Stimulated activated CD8-positive, alpha-beta memory T cell treated with anti-CD3 and anti-CD28 coated beads, Interleukin-12 subunit alpha, Interleukin-12 subunit beta, amount 100 ng/mL, for 24 hours (primary cell): Measurements from ENCODE around the gene MAGEF1.

ENCODE experiments used
- DNase-seq: peaks from one replicate; pipeline ENCODE4 v3.0.0-alpha.2; 2020; ENCODE audit errors: extremely low read depth

The MAGEF1 gene

DNA sequence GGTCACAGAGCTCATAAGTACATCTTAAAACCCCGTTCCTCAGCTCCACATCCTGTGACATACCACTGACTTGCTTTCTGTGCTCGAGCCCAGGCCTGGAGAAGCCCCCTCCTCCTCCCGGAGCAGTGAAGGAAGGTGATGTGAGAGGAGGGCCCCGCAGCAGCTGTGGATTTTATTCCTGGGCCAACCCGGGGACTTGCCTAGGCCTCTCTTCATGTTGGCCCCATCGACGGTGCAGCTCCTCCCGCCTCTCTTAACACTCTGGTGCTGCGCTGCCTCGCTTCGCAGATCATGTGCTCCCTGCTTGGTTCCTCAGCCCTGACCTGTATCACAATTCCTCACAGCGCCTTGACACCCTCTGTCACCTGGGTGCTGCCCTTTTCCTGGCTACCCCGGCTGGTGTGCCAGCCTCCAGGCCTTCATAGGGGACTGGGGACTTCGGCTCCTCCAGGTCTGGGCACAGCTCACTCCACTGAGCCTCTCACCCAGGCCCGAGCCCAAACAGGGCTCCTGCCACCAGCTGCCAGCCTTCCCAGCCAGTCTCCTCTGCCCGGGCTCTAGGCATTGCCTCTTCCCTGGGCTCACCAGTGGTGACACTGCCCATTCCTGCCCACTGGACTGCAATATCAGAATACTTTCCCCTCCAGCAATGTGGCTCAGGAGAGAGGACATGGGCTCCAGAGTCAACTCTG is 21.5 kb downstream of the MAGEF1 start:
- no peak for DNase-seq

DNA sequence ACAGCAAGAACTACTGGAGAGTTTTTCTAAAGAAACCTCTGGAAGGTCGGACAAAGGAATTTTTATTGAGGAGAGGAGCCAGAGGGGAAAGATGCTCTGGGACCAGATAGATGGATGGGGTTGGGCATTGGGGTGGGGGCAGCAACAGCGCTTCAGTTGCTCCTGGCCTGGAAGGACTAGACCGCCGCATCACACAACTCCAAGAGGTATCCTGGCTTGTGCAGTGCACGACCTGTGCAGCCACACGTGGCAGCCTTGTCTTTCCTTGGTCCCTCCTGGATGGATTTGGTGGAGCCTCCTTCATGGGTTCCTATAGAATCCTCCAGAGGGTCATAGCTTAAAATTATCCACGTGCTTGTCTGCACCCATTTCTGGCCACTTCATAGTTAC is 23.0 kb downstream of the MAGEF1 start:
- no peak for DNase-seq

DNA sequence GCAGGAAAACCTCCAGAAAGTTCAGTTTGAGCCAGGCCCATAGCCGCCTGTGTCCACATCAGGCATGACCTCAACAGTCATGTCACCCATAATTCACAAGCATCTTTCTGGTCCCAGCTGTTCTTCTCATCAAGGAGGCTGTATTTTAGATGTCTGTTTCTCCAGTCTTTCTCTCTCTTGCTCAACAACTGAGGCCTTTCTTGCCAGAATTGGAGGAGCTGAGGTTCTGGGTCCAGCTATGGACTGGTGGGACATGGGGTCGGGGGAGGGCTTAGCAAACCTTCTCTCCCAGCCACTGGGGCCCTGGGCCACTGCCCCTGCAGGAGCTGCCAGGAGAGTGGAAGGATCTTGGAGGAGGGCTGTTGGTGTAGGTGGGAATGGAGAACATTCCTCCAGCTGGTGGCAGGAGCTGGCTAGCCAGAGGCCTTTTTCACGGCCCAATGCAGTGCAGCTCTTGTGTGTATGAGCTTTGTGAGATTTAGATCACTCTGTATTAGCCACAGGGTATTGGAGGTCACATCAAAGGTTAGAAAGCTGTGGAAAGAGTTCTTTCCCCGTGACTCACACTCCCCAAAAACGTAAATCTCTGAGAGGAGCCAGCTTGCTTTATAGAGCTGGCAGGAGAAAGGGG is 23.5 kb downstream of the MAGEF1 start:
- DNase-seq = no peak

DNA sequence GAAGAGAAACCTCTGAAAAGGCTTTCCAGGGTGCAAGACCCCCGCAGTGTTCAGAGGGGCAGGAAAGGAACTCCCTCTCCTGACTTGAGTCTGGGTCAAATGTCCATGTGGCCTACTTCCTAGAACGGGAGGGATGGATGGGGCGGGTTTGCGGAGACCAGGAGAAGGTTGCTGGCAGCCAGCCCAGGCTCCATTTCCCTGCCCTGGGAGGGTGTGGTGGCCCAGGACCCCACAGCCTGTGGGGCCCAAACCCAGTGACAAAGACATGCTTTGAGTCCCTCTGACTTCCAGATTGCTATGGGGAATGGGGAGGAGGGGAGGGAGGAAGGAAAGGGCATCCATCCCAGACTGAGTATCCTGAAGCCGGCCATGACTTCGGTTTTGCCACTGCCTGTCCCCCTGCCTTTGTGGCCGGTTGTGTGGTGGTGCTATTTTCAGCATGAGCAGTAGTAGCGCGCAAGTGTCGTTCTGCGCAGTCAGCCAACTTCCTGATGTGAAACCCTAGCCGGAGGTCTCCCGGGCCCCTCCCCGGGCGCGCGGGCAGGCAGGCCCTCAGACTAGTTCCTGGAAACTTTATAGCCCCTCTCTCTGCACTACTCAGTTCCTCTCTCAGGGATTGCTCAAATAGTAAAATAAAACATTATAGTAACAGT is 24.4 kb downstream of the MAGEF1 start:
- DNase-seq = no peak

DNA sequence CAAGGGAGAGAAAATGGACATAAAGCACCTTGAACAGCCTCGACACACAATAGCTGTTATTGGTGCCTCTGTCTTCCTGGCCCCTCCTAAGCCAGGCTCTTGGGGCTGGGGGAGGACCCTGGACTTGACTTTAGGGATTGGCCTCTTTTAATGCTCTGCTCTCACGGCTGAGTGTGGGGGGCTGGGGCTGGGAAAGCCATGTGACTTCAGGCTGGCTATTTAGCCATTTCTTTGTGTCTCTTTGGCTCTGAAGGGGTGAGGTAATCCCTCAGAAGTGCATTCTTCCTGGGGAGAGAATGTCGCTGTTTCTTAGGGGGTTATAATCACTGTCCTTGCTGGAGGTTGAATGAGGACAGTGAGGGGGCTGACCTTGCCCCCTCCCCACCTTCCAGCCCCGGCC is 26.2 kb downstream of the MAGEF1 start:
- DNase-seq = no peak

DNA sequence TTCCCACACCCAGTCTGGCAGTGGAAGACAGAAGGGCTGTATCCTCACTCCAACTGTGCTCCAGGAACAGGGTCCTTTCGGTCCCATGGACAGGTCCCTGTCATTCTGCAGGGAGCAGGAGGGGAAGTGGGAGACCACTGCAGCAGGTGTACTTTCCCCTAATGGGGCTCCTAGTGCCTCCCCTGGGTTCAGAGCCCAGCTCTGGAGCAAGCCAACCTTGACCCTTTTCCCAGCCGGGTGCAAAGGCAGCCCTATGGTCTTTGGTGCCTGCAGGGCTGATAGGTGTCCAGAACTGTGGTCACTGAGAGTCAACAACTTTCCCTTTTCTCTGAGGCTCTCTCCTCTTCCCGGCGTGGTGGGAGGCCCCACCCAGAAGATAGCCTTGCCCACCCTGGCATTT is 26.8 kb downstream of the MAGEF1 start:
- DNase-seq = no peak

DNA sequence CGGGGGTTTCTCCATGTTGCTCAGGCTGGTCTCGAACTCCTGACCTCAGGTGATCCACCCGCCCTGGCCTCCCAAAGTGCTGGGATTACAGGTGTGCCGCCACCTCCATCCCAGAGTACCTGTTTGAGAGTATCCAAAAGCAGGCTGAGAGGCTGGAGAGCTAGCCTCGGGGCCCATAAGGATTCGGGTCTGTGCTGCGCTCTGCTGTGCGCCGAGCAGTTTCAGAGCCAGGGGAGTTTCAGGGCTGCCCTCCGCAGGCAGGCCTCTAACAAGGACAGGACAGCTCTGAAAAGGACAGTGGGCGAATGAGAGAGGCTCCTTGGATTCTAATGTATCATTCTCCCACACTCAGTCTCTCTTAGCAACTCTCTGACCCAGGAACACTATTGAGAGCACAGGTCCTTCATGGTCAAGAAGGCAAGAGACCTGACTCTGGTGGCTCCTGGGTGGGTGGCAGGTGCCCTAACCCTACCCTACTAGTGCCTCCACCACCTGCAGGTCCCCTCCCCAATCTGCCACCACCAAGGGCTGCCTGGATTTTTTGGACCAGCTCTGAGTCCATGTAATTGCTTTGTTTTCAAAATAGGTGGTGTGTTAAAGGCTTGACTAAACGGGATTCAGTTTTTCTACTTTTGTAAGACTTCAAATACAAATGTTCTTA is 27.8 kb downstream of the MAGEF1 start:
- no peak for DNase-seq

DNA sequence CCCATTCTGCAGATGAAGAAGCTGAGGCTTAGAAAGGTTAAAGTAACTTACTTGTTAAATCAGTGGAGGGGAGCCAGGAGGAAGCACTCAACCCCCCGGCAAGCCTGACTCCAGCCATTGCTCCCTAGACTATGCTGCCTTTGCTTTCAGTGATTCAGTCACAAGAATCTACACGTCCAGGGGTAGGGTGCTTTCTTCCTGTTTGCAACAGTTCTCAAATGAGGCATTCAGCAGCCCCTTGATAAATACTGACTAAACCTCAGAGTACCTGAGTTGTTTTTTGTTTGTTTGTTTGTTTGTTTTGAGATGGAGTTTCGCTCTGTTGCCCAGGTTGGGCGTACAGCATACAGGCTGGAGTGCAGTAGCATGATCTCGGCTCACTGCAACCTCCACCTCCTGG is 28.6 kb downstream of the MAGEF1 start:
- no peak for DNase-seq

DNA sequence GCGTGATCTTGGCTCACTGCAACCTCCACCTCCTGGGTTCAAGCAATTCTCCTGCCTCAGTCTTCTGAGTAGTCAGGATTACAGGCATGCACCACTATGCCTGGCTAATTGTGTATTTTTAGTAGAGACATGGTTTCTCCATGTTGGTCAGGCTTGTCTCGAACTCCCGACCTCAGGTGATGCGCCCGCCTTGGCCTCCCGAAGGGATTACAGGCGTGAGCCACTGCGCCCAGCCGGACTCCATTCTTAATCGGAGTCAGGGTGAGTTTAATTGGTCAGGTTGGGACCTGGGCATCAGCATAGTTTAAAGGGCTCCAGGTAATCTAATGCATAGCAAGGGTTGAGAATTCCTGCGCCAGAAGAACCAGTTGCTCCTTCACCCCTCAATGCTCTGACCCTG is 29.2 kb downstream of the MAGEF1 start:
- no peak for DNase-seq

DNA sequence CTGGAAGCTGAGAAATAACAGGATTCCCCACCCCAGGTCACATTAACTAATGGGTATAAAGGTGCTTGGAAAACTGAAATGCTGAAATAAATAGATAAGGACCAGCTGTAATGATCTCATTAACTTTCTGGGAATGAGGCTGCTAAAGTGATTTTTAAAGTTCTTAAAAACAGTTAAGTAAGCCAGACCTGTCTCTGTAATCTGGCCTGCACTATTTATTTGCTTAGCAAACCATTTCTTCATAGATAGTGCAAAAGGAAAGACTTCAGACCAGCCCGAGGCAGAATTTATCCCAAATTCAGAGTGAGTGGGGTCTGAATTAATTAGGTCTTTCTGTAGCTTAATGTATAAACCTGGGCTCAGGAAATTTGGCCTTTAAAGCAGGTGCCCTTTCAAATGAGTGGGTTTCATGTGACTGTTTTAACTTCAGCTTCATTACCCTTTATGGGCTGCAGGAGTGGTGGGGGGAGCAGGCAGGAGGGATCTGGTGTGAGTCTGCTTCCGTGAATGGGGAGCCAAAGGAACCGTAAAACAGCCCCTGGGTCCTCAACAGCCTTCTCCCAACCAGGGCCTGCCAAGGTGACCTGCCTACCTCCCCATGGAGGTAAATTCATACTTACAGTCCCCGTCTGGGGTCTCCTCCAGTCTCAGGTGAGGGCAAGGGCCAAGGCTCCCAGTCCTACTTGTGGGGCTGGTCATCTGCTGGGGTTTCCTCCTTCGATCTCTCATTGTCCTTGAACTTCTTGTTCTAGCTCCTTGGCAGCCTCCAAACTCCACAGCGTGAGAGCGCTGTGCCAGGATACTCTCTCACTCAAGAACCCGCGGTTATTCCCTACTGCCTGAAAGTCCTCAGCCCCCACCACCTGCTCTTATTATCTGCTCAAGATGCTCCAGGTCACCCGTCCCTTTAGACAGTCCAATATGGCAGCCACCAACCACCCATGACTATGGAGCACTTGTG is 31.2 kb downstream of the MAGEF1 start:
- DNase-seq = no peak

DNA sequence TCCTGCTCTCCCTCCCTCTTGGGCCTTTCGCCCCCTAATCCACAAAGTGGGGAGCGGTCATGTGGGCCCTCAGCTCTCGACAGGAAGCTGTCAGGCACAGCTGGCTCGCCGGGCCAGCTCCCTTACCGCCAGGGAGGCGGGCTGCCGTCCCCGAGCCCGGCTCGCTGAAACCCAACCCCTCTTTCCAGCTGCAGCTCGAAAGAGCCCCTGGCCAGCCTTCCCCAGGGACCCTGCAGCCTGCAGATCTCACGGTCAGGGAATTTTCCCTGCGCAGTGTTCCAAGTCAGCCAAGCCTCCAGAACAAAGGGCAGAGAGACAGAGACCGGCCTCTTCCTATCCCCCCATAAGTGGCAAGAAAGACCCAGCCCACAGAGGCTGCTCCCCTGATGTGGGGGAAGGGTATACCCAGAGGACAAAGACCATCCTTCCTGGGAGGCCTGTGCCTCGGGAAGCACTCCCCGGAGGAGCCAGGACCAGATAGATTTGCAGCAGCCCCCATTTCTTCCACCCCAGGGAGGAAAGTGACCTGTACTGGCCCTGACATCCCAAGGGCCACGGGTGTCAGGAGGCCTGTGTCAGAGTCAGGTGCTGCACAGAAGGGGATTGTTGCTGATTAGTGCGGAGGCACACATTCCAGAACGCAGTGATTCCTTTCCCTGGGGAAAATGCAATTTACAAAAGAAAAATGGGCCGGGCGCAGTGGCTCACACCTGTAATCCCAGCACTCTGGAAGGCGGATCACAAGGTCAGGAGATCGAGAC is 32.6 kb downstream of the MAGEF1 start:
- no peak for DNase-seq

DNA sequence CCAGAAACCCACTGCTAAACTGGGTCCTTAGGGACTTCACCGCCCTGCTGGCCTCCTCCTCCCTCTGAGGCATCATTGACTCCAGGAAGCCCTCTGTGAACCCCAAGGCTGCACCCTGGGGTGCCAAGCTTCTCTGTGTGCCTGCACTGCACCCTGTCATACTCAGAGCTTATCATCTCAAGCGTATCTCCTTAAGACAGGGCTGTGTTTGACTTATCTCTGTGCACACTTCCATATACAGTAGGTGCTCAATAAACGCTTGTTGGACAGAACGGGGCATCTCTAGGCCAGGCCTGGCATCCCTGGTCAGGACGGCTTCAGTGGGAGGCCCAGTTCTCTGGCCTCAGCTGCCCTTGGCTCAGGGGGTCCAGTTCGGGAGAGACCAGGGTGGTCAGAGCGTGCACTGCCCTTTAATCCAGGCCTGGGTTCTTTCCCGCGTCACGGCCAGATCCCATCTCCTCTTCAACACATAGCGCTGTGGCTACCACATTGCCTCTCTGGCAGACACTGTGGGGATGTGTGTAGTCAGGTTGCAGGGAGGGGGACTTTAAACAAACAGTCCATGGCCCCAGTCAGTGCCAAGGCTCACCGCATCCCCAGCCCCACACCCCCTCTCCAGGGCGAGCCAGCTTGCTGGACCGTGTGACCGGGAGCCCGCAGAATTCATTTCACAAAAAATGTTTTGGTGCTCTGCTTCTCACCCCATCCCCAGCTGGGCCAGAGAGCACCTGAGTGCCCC is 33.4 kb downstream of the MAGEF1 start:
- no peak for DNase-seq

DNA sequence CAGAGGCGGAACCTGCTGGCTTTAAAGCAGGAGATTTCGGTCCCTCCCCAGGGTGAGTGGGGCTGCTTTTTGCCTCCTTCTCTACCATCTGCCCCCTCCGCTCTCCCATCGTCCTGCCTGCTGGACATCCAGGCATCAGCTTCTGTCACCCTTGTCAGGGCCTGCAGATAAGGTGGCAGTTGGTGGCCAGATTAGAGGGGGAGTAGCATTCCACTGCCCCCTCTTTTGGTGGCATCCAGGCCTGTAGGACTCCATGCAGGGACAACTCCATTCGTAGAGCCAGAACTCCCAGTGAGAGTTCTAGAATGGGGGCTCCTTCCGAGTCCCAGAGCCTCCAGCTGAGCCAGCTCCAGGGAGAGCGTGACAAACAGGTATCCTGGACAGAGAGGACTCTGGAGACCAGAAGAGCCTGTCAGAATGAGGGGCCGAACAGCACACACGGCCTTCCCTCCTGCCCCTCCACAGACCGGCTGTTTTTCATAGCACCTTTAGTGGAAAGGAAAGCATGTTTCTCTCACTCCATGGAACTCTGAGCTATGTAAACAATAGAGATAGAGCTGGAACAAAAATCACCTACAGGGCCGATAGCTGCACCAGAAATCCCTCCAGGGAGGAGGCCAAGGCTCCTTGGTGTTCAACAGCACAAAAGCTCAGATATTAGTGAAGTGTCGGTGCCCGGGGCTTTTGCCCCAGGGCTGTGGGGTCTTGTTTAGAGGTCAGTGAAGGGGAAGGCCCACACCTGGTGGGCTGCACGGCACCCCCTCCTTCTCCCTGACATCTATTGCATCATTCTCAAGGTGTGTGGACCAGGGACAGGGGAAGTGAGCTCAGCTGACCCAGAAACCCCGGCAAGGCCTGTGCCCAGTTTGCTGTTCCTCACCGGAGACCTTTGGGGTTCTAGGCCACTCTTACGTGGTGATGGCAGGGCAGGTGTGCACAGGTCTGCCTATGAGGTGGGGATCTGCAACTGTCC is 34.2 kb downstream of the MAGEF1 start:
- DNase-seq = no peak

DNA sequence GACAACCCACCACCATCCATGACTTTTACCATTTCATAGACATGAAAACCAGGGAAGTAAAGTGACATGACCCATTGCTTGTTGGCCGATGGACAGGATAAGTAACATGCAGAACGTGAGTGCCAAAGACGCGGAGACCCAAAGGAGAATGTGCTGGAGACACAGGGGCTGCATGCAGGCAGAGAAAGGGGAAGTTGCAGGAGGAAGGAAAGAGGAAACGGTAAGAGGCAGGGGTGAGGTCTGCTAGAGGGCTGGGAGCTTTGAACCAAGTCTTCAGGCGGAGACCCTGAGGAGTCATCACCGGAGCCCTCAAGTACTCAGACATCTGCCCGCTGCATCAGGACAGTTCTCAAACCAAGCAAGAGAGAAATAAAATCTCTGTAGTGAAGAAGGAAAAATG is 34.9 kb downstream of the MAGEF1 start:
- no peak for DNase-seq

DNA sequence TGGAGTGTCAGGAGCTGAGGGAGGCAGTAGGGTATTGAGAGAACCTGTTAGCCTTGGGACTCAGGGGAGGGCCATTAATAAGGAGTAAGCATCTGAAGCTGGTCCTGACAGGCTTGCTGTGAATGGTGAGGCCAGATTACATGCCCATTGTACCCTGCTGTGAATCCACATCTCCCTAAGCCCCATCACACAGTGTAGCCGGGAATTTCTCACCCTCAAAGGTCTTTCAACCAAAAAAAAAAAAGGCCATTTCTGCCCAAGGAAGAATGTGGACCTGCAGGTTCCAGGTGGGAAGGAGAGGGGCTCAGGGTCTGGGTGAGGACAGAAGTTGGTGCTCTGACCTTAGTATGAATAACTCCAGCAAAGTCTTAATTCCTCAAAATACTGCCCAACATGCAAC is 37.2 kb downstream of the MAGEF1 start:
- no peak for DNase-seq

DNA sequence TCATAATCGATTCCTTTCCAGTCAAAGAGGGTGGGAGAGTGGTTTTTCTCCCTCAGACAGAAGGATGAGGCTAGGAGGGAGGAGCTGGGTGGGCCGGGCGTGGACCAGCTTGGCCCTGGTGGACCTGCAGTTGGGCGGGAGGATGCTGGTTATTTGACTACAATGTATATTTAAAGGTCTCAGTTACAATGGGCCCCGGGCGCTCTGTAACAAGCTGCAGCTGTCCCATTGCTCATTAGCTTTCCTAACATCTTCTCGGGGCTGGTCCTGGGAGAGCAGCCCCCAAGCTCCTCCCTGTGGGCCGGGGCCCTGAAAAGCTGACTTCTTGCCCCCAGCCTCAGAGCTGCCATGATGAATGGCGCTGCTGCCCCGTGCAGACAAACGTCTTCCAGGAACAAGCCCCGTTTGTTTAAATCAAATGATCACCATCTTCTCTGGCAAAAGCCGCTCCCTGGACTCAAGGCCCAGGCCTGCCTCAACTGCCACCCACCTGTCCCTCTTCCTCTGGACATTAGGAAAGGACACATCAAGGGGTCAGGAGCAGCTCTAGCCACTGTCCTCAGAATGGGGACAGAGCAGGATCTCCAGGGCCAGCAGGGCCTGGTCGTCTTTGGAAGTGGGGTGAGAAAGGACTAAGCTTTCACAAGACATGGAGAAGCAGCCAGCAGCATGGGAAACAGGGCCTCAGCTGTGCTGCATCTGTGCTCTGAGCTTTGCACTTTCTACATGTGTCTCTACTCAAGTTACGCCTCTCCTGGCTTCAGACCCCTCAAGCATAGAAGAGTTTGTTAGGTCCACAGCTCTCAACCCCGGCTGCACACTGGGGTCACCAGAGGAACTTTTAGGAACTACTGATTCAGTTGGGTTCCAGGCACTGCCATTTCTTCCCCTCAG is 38.6 kb downstream of the MAGEF1 start:
- no peak for DNase-seq

DNA sequence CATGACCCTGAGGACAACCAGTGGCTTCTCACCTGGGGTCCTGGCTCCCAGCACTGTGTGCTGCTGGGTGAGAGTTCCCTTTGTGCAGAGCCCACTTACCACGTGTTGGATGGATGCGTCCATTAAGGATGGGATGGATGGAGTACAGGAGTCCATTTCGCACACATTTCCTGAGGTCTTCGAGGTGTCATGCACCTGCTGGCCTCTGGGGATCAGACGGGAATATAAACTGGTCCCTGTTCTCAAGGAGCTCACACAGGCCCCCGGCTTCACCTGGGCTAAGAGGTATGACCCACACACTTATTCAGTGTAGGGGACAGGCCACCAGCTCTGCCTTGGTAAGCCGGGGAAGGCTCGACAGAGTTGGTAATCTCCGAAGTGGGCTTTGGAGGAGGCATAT is 39.5 kb downstream of the MAGEF1 start:
- no peak for DNase-seq

DNA sequence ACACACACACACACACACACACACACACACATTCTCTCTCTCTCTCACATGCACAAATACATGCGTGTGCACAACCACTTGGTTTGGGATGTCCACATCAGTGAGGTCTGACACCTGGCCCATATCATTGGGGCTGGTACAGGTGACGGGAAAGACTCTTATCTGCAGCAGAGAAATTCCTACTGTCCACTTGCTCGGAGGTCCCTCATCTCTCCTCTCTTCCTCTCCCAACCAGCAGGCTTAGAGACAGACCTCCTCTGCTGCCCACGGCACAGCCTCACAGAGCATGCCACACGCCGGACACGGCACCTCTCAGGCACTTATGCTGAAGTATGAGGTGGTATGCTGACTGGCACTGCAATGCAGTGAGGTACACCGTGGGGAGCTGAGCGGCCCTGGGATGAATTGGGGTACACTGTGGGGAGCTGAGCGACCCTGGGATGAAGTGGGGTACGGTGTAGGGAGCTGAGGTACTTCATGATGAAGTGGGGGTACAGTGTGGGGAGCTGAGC is 41.7 kb downstream of the MAGEF1 start:
- no peak for DNase-seq
